AG04450 (cell line): ENCODE data around the gene ARNT2. TPM values are rescaled to one million over a fixed set of nuclear protein-coding genes. Genes with fewer than 3 reads are reported as not detected.

Experiments used
- CTCF ChIA-PET: fragments of 300-600, 350-600 bp; formaldehyde crosslinking; extraction: SDS; loops from one replicate; lab custom pipeline; 2022; ENCODE audit warnings: antibody characterized with exemption, inconsistent platforms; lab: Charles Lee
- POLR2A ChIA-PET: fragments of 350-600 bp; formaldehyde crosslinking; extraction: SDS; loops from one replicate; lab custom pipeline; 2021; ENCODE audit warnings: antibody characterized with exemption, inconsistent platforms; lab: Yijun Ruan, JAX
- DNase-seq: peaks from one replicate; pipeline ENCODE4 v3.0.0-alpha.2; 2011; ENCODE audit warnings: low read depth, low spot score
- H3K27ac ChIP-seq: one replicate; pipeline ENCODE4 v1.5.1; 2012; ENCODE audit warnings: low read depth, low read length, control low read depth
- H3K27me3 ChIP-seq: one replicate; pipeline ENCODE4 v1.6.0; 2012; ENCODE audit warnings: low read length; ENCODE audit not compliant: control insufficient read depth, insufficient read depth
- H3K4me3 ChIP-seq: 2 replicates; pipeline ENCODE4 v1.5.1; 2011; ENCODE audit warnings: mild to moderate bottlenecking, low read depth, low read length, control low read depth
- H3K9me3 ChIP-seq: 2 replicates; pipeline ENCODE4 v1.5.1; 2012; ENCODE audit warnings: low read length; ENCODE audit not compliant: control insufficient read depth, insufficient read depth
- CTCF ChIP-seq: IDR thresholded peaks from 2 replicates; pipeline ENCODE4 v1.5.1; 2011; ENCODE audit warnings: low read depth, low read length, control low read depth, inconsistent platforms
- polyA plus RNA-seq: library from polyadenylated mRNA; depleted of rRNA; stranded (reverse); fragments of >200 nt; gene quantifications from 2 replicates; pipeline ENCODE4 v1.2.3, GENCODE V29; 2011

The ARNT2 gene
- polyA plus RNA-seq, 1 experiment: 36.8 TPM

- Histone ChIP-seq H3K9me3 (no peaks in the 10 kb centered on the region; the same call in 1 of the 2 replicates), H3K27me3 (no peaks in the 10 kb centered on the region), H3K4me3 (no peak overlapping the region), H3K27ac (no peak overlapping the region)
- no peak for DNase-seq
- CTCF ChIA-PET: interaction anchor here (1.2 to 1.7 kb wide), 2 partner anchors 11 to 200 kb away, joined by 4 to 8 read pairs; partner anchors contain the start of gene CEMIP
- POLR2A ChIA-PET: no interaction called here
- TF ChIP-seq CTCF: no peak
These were observed 174.7 kb downstream of the ARNT2 start for GRCh38 chr15:80578871-80579270.

DNA sequence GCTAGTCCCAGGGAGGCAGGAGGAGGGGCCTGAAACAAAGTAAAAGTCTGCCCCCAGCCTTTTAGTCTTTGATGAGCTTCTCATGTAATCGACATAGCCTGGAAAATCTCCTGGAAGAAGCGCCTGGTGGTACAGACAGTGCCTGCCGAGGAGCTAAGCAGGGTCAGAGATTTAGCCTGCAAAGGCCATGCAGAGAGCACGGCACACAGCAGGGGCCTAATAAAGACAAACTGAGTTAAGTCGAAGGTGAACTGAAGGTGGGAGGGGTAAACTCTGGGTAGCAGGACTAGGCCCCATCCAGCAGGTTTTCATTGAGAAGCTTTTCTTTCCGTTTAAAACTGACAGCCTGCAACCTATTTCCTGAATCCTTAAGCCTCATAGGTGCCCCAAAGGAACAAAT, 175.4 kb downstream of the ARNT2 start:
- Histone ChIP-seq H3K9me3 (no peaks in the 10 kb centered on the region; the same call in 1 of the 2 replicates), H3K27me3 (no peaks in the 10 kb centered on the region), H3K4me3 (no peak overlapping the region), H3K27ac (peak overlapping the region; percentile 21)
- ChIA-PET CTCF (interaction anchor here (1.0 to 1.7 kb wide), 2 partner anchors 12 to 200 kb away, joined by 7 to 8 read pairs; partner anchors contain the start of gene CEMIP), POLR2A (no interaction called here)
- no peak for TF ChIP-seq CTCF
- DNase-seq: no peak

GRCh38 chr15:80580106-80580505, 175.9 kb downstream of the ARNT2 start:
- Histone ChIP-seq H3K27me3 (no peaks in the 10 kb centered on the region), H3K4me3 (no peak overlapping the region), H3K27ac (peak overlapping the region; percentile 21), H3K9me3 (no peaks in the 10 kb centered on the region; the same call in 1 of the 2 replicates)
- POLR2A ChIA-PET: no interaction called here
- no peak for TF ChIP-seq CTCF
- CTCF ChIA-PET: interaction anchor here (1.0 to 1.7 kb wide), 2 partner anchors 12 to 199 kb away, joined by 7 to 8 read pairs; partner anchors contain the start of gene CEMIP
- DNase-seq: no peak

DNA sequence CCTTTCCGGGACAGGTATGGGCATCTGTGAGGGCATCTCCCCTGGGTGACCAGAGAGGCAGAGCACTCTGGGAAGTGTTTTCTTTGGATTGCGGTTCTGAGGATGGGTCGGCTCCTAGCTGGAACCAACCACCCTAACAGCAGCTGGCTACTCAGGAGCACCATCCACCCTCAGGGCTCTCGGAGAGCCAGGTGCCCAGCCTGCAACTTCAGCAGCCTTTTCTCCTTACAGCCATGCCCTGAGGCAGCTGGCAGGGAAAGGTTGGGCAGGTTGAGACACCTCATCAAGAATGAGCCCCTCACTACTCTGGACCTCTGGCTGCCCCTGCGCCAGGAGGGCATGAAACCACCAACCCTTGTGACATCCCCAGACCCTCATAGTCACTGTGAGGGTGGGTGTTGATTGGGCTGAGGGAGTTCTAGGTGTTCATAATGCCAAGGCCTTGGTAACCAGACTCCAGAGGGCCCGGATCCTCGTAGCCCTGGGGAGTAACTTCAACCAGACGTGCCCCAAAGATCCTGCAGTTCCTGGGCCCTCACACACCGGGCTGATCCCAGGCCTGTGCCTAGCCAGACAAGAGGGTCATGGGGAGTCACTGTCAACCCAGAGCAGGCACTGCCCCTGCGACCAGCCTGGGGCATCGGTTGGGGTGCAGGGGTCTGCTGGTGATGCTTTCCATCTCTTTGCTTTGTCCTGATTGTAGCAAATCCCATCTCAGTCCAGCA, 176.5 kb downstream of the ARNT2 start:
- no peaks in the 10 kb centered on the region; the same call in 1 of the 2 replicates for H3K9me3 ChIP-seq
- no peak overlapping the region for H3K4me3 ChIP-seq
- H3K27me3 ChIP-seq: no peaks in the 10 kb centered on the region
- TF ChIP-seq CTCF: no peak
- CTCF ChIA-PET: interaction anchor here (1.7 kb wide), 1 partner anchor 199 kb away, joined by 8 read pairs; the partner anchor contains the start of gene CEMIP
- POLR2A ChIA-PET: no interaction called here
- peak overlapping the region; percentile 21 for H3K27ac ChIP-seq
- no peak for DNase-seq

- CTCF ChIA-PET: interaction anchor here (1.0 kb wide), 1 partner anchor 15 kb away, joined by 6 read pairs; no protein-coding TSS in a partner anchor
- Histone ChIP-seq H3K27ac (no peak overlapping the region), H3K27me3 (no peaks in the 10 kb centered on the region), H3K4me3 (no peak overlapping the region), H3K9me3 (no peaks in the 10 kb centered on the region)
- DNase-seq: no peak
- no peak for TF ChIP-seq CTCF
- POLR2A ChIA-PET: interaction anchor here (0.7 kb wide), 2 partner anchors 33 to 388 kb away, joined by 5 to 7 read pairs; no protein-coding TSS in a partner anchor
These were observed 177.8 kb downstream of the ARNT2 start for GRCh38 chr15:80581976-80582375.
